ENCODE results near the gene EVX2.

GRCh38 chr2:176039375-176039774 lies 44.4 kb downstream of the EVX2 start:
- TF ChIP-seq TAF1 (conservative IDR thresholded peaks at IDR 0.05) = no peak
- TF ChIP-seq GABPA (IDR thresholded peaks at IDR 0.05 in 1 of 2, conservative IDR thresholded peaks at IDR 0.05 in 1 of 2) = no peak
- TF ChIP-seq CTCF (IDR thresholded peaks at IDR 0.05; ENCODE audit: low read depth, low read length, missing input control) = no peak
- TF ChIP-seq JUND (IDR thresholded peaks at IDR 0.05) = no peak
- TF ChIP-seq, protein P1, sequence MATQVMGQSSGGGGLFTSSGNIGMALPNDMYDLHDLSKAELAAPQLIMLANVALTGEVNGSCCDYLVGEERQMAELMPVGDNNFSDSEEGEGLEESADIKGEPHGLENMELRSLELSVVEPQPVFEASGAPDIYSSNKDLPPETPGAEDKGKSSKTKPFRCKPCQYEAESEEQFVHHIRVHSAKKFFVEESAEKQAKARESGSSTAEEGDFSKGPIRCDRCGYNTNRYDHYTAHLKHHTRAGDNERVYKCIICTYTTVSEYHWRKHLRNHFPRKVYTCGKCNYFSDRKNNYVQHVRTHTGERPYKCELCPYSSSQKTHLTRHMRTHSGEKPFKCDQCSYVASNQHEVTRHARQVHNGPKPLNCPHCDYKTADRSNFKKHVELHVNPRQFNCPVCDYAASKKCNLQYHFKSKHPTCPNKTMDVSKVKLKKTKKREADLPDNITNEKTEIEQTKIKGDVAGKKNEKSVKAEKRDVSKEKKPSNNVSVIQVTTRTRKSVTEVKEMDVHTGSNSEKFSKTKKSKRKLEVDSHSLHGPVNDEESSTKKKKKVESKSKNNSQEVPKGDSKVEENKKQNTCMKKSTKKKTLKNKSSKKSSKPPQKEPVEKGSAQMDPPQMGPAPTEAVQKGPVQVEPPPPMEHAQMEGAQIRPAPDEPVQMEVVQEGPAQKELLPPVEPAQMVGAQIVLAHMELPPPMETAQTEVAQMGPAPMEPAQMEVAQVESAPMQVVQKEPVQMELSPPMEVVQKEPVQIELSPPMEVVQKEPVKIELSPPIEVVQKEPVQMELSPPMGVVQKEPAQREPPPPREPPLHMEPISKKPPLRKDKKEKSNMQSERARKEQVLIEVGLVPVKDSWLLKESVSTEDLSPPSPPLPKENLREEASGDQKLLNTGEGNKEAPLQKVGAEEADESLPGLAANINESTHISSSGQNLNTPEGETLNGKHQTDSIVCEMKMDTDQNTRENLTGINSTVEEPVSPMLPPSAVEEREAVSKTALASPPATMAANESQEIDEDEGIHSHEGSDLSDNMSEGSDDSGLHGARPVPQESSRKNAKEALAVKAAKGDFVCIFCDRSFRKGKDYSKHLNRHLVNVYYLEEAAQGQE (IDR thresholded peaks at IDR 0.05) = no peak
- no peak for TF ChIP-seq HNF4A (conservative IDR thresholded peaks at IDR 0.05)
- TF ChIP-seq HNF4G (IDR thresholded peaks at IDR 0.05) = no peak
- TF ChIP-seq RAD21 (IDR thresholded peaks at IDR 0.05) = no peak
- no peak for TF ChIP-seq YY1 (IDR thresholded peaks at IDR 0.05)
- TF ChIP-seq MAX (IDR thresholded peaks at IDR 0.05) = no peak
- no peak for TF ChIP-seq SP1 (IDR thresholded peaks at IDR 0.05)
- no peak for TF ChIP-seq FOXA1 (IDR thresholded peaks at IDR 0.05)
- TF ChIP-seq ATF3 (IDR thresholded peaks at IDR 0.05) = no peak

Data from liver (tissue), 3 donors.